T-cell (primary cell): ENCODE measurements around the gene MATN3. TPM values are rescaled to one million over a fixed set of nuclear protein-coding genes. Genes with fewer than 3 reads are reported as not detected.
A peak's percentile ranks its signal among the peaks of the same experiment; 100 is the strongest.

Experiments
- ATAC-seq, 4 experiments: fragments of 200-7000 bp in 3 of 4; fragments of 150-1000 bp in 1 of 4; cut with Tn5 transposase; replicated peaks in 1 of 4; 1 replicate in 3 of 4; 2 replicates in 1 of 4; pipeline ENCODE4 v1.10.0; 2021; ENCODE audit warnings: moderate library complexity in 3 of 4, mild to moderate bottlenecking in 2 of 4, moderate number of reproducible peaks in 1 of 4
- CTCF ChIA-PET, 2 donors: fragments of 300-600 bp; sonication (Branson Sonifier 250); formaldehyde crosslinking; loops; one replicate each; lab custom pipeline; 2022; ENCODE audit warnings: antibody characterized with exemption in 2 of 2; lab: Charles Lee
- POLR2A ChIA-PET, 2 donors: fragments of 300-600 bp; sonication (Branson Sonifier 250); formaldehyde crosslinking; loops; one replicate each; lab custom pipeline; 2022; ENCODE audit warnings: antibody characterized with exemption in 2 of 2; lab: Charles Lee
- DNase-seq, 35 experiments: peaks; one replicate each; pipeline versions ENCODE4 v3.0.0 to v3.0.0-alpha.2; 2013 to 2023
- H3K27ac ChIP-seq: one replicate; pipeline ENCODE4 v1.5.1; 2013; ENCODE audit warnings: low read length
- H3K27me3 ChIP-seq, 2 experiments: replicated peaks in 1 of 2; 1 replicate in 1 of 2; 2 replicates in 1 of 2; pipeline versions ENCODE4 v1.6.1 to v1.7.0; 2013; ENCODE audit warnings: low read length in 1 of 2, mixed read lengths in 1 of 2; ENCODE audit not compliant: control insufficient read depth in 2 of 2, insufficient read depth in 2 of 2; ENCODE audit errors: extremely low read depth in 1 of 2
- H3K36me3 ChIP-seq, 2 donors: 1 replicate in 1 of 2; 2 replicates in 1 of 2; pipeline versions ENCODE4 v1.6.1 to v1.7.0; 2013; ENCODE audit warnings: low read length in 1 of 2; ENCODE audit not compliant: control insufficient read depth in 2 of 2, insufficient read depth in 1 of 2; ENCODE audit errors: extremely low read depth in 1 of 2
- H3K4me1 ChIP-seq, 2 experiments: 1 replicate in 1 of 2; 2 replicates in 1 of 2; pipeline versions ENCODE4 v1.6.1 to v1.7.0; 2013; ENCODE audit warnings: low read length in 2 of 2, mixed read lengths in 1 of 2; ENCODE audit not compliant: insufficient read depth in 2 of 2, control insufficient read depth in 1 of 2; ENCODE audit errors: extremely low read depth in 1 of 2
- H3K4me3 ChIP-seq, 2 donors: 1 replicate in 1 of 2; 2 replicates in 1 of 2; pipeline versions ENCODE4 v1.5.1 to v1.7.0; 2013; ENCODE audit warnings: mild to moderate bottlenecking in 2 of 2, low read length in 1 of 2, moderate library complexity in 1 of 2; ENCODE audit not compliant: control insufficient read depth in 1 of 2; ENCODE audit errors: extremely low read depth in 1 of 2
- H3K9me3 ChIP-seq: 2 replicates; pipeline ENCODE4 v1.7.0; 2013
- H3K27ac Mint-ChIP-seq, 2 donors: one replicate each; pipeline ENCODE4 v1.8.0; 2020 to 2021; ENCODE audit warnings: mild to moderate bottlenecking in 2 of 2, mixed read lengths in 2 of 2
- H3K27me3 Mint-ChIP-seq, 2 donors: one replicate each; pipeline ENCODE4 v1.8.0; 2021 to 2022; ENCODE audit warnings: mixed read lengths in 2 of 2
- H3K36me3 Mint-ChIP-seq: one replicate; pipeline ENCODE4 v1.8.0; 2021; ENCODE audit warnings: mixed read lengths
- H3K4me1 Mint-ChIP-seq, 3 donors: one replicate each; pipeline ENCODE4 v1.8.0; 2020 to 2022; ENCODE audit warnings: mixed read lengths in 3 of 3, mild to moderate bottlenecking in 1 of 3
- H3K4me3 Mint-ChIP-seq, 3 donors: one replicate each; pipeline ENCODE4 v1.8.0; 2020 to 2022; ENCODE audit warnings: mild to moderate bottlenecking in 3 of 3, mixed read lengths in 3 of 3, moderate library complexity in 3 of 3
- H3K9me3 Mint-ChIP-seq, 3 donors: one replicate each; pipeline ENCODE4 v1.8.0; 2020 to 2022; ENCODE audit warnings: mixed read lengths in 3 of 3
- WGBS: methylation state at CpG from one replicate; pipeline ENCODE4 v1.1.5; 2013; ENCODE audit warnings: missing lambda C conversion rate; ENCODE audit not compliant: insufficient coverage; 5-methylcytosine and 5-hydroxymethylcytosine counted together
- total RNA-seq, 35 experiments: library from RNA in 6 of 35; stranded (reverse) in 6 of 35; fragments of 120-200 nt in 1 of 35; gene quantifications; one replicate each; pipeline versions ENCODE4 v1.2.1 to v1.2.4 and lab custom pipeline; 2013 to 2026

MATN3 gene
- total RNA-seq, 5 donors from 2014 or later (not counting 1 experiment from before 2014, with no cell fraction given) = 0.23 to 0.28 TPM; not detected in 3

DNA sequence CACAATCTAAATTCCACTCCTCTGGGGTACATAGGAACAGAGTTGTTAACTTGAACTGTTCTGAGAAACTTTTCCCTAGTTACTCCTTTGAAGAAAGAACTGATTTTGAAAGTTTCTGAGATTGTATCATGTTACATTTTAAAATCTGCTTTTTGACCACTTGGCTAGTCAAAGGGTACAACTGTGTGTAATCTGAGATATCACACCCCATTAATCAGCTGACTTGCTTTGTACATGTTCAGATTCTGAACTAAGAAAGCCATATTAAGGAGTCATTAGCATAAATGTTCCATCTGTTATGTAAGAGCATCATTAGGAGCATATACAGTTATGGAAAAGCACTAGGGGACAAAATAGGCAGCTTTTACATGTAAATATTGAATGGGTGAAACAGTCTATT, 18.7 kb downstream of the MATN3 start:
- Histone ChIP-seq H3K27me3 (peaks cover 0 to 6% of the 10 kb centered on the region in 2 experiments), H3K4me3 (no peak overlapping the region), H3K27ac (no peak overlapping the region), H3K9me3 (no peaks in the 10 kb centered on the region), H3K4me1 (peaks cover 9 to 16% of the 10 kb centered on the region in 2 experiments), H3K36me3 (no peaks in the 10 kb centered on the region)
- ChIA-PET CTCF (interaction anchor here in 1 of 2 donors (0.6 kb wide), 1 partner anchor 100 kb away, joined by 3 read pairs; no protein-coding TSS in a partner anchor), POLR2A (no interaction called here)
- H3K4me1 Mint-ChIP-seq = peaks cover 16 to 19% (median 18%) of the 10 kb centered on the region in 3 donors
- no peaks in the 10 kb centered on the region for H3K36me3 Mint-ChIP-seq
- H3K27ac Mint-ChIP-seq = no peak overlapping the region
- DNase-seq = no peak
- no peak overlapping the region for H3K4me3 Mint-ChIP-seq
- peaks cover 25 to 30% of the 10 kb centered on the region in 2 donors for H3K27me3 Mint-ChIP-seq
- no peaks in the 10 kb centered on the region for H3K9me3 Mint-ChIP-seq
- ATAC-seq = no peak

DNA sequence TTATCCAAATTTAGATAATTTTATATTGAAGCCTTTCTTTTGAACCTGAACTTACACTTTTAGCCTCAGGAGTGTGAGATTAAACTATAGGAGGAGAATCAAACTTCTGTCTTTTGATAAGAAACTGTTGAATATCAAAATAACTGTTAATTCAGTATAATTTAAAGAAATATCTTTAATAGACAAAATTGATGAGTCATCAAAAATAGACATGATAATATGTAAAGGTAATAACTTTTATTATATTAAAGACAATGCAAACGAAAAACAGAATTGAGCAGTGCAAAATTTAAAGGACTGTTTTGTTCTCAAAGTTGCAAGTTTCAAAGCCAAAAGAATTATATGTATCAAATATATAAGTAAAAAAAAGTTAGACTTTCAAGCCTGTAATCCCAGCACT, 20.6 kb downstream of the MATN3 start:
- no peaks in the 10 kb centered on the region for H3K9me3 ChIP-seq
- H3K4me3 Mint-ChIP-seq = no peak overlapping the region
- no peak overlapping the region for H3K27ac ChIP-seq
- peaks cover 20 to 31% (median 22%) of the 10 kb centered on the region in 3 donors for H3K4me1 Mint-ChIP-seq
- no peaks in the 10 kb centered on the region for H3K36me3 Mint-ChIP-seq
- POLR2A ChIA-PET = no interaction called here
- no peak overlapping the region for H3K4me3 ChIP-seq
- peaks cover 9 to 16% of the 10 kb centered on the region in 2 experiments for H3K4me1 ChIP-seq
- WGBS = no CpG with 5 or more reads among the region's 1 CpG
- DNase-seq = no peak
- ATAC-seq = no peak
- H3K27me3 Mint-ChIP-seq = peaks cover 18 to 20% of the 10 kb centered on the region in 2 donors
- no peaks in the 10 kb centered on the region for H3K36me3 ChIP-seq
- peaks cover 0 to 2% of the 10 kb centered on the region in 2 experiments for H3K27me3 ChIP-seq
- no peaks in the 10 kb centered on the region for H3K9me3 Mint-ChIP-seq
- CTCF ChIA-PET = interaction anchor here (1.1 to 1.2 kb wide), 2 partner anchors 23 to 24 kb away, joined by 3 read pairs; no protein-coding TSS in a partner anchor
- no peak overlapping the region for H3K27ac Mint-ChIP-seq

DNA sequence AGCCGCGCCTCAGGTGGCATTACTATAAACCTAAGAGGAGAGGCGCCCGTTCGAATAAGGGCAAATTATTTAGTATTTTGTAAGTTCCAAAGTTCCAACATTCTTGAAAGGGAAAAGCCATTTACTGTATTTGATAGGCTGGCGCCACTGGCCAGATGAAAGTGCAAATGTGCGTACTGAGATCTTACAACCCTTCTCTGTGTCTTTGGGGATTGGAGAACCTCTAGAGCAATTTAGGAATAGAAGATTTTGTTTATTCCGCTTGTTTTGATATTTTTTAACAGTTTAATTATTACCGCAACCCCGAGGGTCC, 22.1 kb downstream of the MATN3 start:
- WGBS = 60% methylated on average over 3 of the region's 10 CpGs
- no peak for DNase-seq
- ChIA-PET CTCF (interaction anchor here (0.7 to 1.2 kb wide), 2 partner anchors 25 to 660 kb away, joined by 3 to 7 read pairs; no protein-coding TSS in a partner anchor), POLR2A (no interaction called here)
- Histone ChIP-seq H3K36me3 (no peaks in the 10 kb centered on the region), H3K27me3 (no peaks in the 10 kb centered on the region), H3K4me3 (peak overlapping the region; percentile 83 to 97), H3K4me1 (peaks cover 9 to 16% of the 10 kb centered on the region in 2 experiments), H3K27ac (no peak overlapping the region), H3K9me3 (no peaks in the 10 kb centered on the region)
- no peak for ATAC-seq
- peaks cover 20 to 31% (median 22%) of the 10 kb centered on the region in 3 donors for H3K4me1 Mint-ChIP-seq
- H3K4me3 Mint-ChIP-seq = peak overlapping the region; percentile 86 to 92 (median 90)
- peaks cover 11 to 15% of the 10 kb centered on the region in 2 donors for H3K27me3 Mint-ChIP-seq
- H3K36me3 Mint-ChIP-seq = peaks cover 3% of the 10 kb centered on the region
- H3K27ac Mint-ChIP-seq = peak overlapping the region in 1 of 2 donors; percentile 83
- no peaks in the 10 kb centered on the region for H3K9me3 Mint-ChIP-seq

DNA sequence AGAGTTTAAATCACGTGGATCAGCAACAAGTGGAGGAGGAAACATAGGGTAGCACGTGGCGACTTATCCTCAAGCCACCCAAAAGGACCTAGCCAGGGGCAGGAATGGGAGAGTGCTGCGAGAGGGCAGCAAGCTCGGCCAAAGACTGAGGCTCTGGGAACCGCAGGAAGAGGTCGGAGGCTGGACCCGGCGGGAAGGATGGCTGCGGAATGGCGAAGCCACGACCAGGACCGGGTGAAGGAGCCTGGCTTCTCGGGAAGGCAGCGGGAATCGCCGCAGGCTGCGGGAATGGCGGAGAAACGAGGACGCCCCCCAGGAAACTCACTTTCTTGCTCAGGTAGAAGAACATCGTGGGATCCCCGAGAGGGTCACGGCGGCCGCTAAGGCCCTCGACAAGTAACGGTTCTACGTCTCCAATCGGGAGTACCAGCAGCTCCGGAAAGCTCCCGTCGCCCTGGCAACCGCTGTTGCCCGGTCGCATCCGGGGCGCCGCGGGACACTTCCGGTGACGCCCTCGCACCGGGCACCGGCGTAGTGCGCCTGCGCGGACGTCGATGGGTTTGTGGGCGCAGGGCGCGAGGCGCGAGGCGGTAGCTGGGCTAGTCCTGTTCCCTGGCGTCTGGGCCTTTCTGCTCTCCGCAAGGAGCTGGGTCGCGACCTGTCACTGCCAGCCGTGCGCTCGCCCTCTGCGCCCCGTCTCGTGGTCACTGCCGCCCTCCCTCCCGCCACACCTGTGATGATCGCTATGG, 22.6 kb downstream of the MATN3 start, which contains the start of gene WDR35:
WDR35 (minus strand) TSS at position 439 of the 749 bp plus-strand sequence; CDS start at position 349, 90 bp downstream.
- H3K9me3 Mint-ChIP-seq = no peaks in the 10 kb centered on the region
- DNase-seq (peak; percentile 64 to 93 (median 80)), ATAC-seq (peak; percentile 86 to 96 (median 96))
- ChIA-PET POLR2A (interaction anchor here in 1 of 2 donors (0.6 to 0.8 kb wide), 3 partner anchors 54 to 708 kb away, joined by 3 read pairs; no protein-coding TSS in a partner anchor), CTCF (interaction anchor here (0.7 to 1.2 kb wide), 2 partner anchors 26 to 660 kb away, joined by 3 to 7 read pairs; no protein-coding TSS in a partner anchor)
- H3K4me3 ChIP-seq = peak within 1 kb of the TSS; percentile 83 to 97
- no peaks in the 10 kb centered on the region for H3K36me3 ChIP-seq
- H3K27me3 ChIP-seq = no peaks in the 10 kb centered on the region
- H3K36me3 Mint-ChIP-seq = peaks cover 6% of the 10 kb centered on the region
- peak within 1 kb of the TSS; percentile 64 for H3K27ac ChIP-seq
- H3K4me1 Mint-ChIP-seq = peaks cover 20 to 31% (median 22%) of the 10 kb centered on the region in 3 donors
- H3K4me1 ChIP-seq = peaks cover 9 to 16% of the 10 kb centered on the region in 2 experiments
- peak within 1 kb of the TSS; percentile 82 to 83 for H3K27ac Mint-ChIP-seq
- peaks cover 11 to 15% of the 10 kb centered on the region in 2 donors for H3K27me3 Mint-ChIP-seq
- peak within 1 kb of the TSS; percentile 86 to 92 (median 90) for H3K4me3 Mint-ChIP-seq
- no peaks in the 10 kb centered on the region for H3K9me3 ChIP-seq
- under 1% methylated on average over 64 of the region's 70 CpGs for WGBS

DNA sequence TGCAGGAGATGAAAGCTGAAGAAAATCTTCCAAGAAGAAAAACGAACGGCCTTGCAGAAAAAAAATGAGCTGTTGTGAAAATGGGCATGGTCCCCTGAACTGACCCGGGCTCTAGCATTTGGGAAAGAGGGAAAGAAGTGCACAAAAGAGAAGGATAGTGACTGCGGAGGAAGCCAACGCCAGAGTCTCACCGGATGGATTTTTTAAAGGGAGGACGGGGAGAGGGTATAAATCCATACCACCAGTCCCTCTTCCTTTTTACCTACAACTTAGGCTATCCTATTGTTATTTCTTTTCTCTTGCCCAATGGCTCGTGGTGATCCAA, 23.2 kb downstream of the MATN3 start:
- Histone ChIP-seq H3K4me1 (peaks cover 9 to 16% of the 10 kb centered on the region in 2 experiments), H3K9me3 (no peaks in the 10 kb centered on the region), H3K4me3 (peak overlapping the region; percentile 83 to 97), H3K27ac (peak overlapping the region; percentile 64), H3K27me3 (no peaks in the 10 kb centered on the region), H3K36me3 (no peaks in the 10 kb centered on the region)
- no peak for DNase-seq
- peaks cover 20 to 31% (median 22%) of the 10 kb centered on the region in 3 donors for H3K4me1 Mint-ChIP-seq
- H3K36me3 Mint-ChIP-seq = peaks cover 8% of the 10 kb centered on the region
- peak overlapping the region; percentile 86 to 92 (median 90) for H3K4me3 Mint-ChIP-seq
- peaks cover 10 to 11% of the 10 kb centered on the region in 2 donors for H3K27me3 Mint-ChIP-seq
- peak in 1 of 4 experiments; percentile 3 for ATAC-seq
- H3K9me3 Mint-ChIP-seq = no peaks in the 10 kb centered on the region
- ChIA-PET CTCF (interaction anchor here in 1 of 2 donors (1.2 kb wide), 1 partner anchor 26 kb away, joined by 7 read pairs; no protein-coding TSS in a partner anchor), POLR2A (interaction anchor here in 1 of 2 donors (0.6 to 0.8 kb wide), 3 partner anchors 55 to 708 kb away, joined by 3 read pairs; no protein-coding TSS in a partner anchor)
- 29% methylated on average over 3 of the region's 8 CpGs for WGBS
- peak overlapping the region; percentile 75 to 82 for H3K27ac Mint-ChIP-seq

DNA sequence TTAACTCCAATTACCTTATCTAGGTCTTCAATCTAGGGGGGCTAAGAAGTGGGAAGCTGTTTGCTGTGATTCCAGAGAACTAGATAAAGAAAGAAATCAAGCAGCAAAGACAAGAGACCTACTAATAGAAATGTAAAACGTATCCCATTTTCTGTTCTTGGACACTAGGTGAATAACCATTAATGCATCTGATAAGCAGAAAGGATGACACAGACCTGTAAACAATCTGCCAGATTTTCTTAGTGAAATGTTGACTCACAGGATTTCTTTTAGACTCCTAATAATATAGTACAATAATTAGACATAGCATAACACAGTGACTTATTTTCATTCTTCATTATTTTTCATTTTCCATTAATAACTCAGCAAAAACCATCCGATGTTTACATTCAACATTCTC, 23.9 kb downstream of the MATN3 start:
- peaks cover 20 to 31% (median 22%) of the 10 kb centered on the region in 3 donors for H3K4me1 Mint-ChIP-seq
- H3K27ac Mint-ChIP-seq = no peak overlapping the region
- Histone ChIP-seq H3K4me3 (no peak overlapping the region), H3K27me3 (no peaks in the 10 kb centered on the region), H3K9me3 (no peaks in the 10 kb centered on the region), H3K27ac (no peak overlapping the region), H3K4me1 (peaks cover 9 to 16% of the 10 kb centered on the region in 2 experiments), H3K36me3 (no peaks in the 10 kb centered on the region)
- ATAC-seq (no peak), DNase-seq (no peak)
- no peaks in the 10 kb centered on the region for H3K9me3 Mint-ChIP-seq
- H3K36me3 Mint-ChIP-seq = peaks cover 12% of the 10 kb centered on the region
- H3K4me3 Mint-ChIP-seq = peak overlapping the region; percentile 86 to 92 (median 90)
- peaks cover 9 to 11% of the 10 kb centered on the region in 2 donors for H3K27me3 Mint-ChIP-seq
- ChIA-PET CTCF (interaction anchor here in 1 of 2 donors (1.2 kb wide), 1 partner anchor 27 kb away, joined by 8 read pairs; no protein-coding TSS in a partner anchor), POLR2A (no interaction called here)
- 86% methylated on average over 1 of the region's 2 CpGs for WGBS
